IPS DF 19.7 (cell line): Measurements from ENCODE around the gene ACSS1.

Experiments used
- DNase-seq: peaks from one replicate; pipeline ENCODE4 v3.0.0-alpha.2; 2013; ENCODE audit warnings: low read depth, low spot score

Gene ACSS1

DNA sequence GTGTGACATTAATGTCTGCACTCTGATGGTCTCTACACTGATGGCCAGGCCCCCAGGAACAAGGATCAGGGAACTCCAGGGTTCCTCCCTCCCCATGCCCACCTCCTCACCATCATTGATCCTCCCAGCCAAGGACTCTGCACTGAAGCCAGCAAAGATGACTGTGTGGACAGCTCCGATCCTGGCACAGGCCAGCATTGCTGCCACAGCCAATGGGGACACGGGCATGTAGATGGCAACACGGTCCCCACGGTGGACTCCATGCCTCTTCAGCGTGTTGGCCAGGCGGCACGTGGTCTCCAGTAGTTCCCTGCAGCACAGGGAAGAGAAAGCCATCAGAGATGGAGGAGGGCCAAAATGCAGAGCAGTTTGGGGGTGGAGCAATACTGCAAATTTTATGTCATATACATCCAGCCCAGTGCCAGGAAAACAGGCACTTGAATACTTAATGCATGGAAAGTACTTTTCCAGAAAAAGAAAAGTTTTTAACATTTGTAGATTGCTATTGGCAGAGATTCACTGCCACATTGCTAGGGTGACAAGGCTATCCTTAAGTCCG lies 27.2 kb downstream of the ACSS1 start:
- no peak for DNase-seq

DNA sequence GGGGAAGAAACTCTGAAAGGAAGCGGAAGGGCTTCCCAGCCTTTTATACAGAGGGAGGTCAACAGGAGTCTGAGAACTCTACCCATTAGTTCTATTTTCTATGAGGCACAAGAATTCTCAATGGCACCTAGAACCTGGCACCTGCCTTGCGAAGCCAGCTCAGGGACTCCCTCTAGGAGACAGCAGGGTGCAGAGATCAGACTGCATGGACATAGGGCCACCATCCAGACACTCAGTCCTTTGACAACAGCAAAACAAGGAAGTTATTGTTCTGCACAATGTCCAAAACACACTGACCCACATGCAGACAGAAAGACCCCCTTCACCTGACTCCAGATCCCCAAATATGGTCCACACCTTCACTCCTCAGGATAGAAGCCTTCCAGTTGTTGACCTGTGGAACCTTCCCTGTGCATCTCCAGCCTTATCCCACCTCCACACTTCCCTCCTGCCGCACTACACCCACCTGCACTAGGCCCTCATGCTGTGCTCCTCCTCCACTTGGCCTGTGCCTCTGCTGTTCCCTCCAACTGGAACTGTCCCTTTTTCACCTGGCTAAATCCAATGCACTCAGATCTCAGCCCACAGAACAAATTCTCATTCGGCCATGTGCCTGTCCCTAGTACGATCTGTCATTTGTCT lies 27.8 kb downstream of the ACSS1 start:
- no peak for DNase-seq

DNA sequence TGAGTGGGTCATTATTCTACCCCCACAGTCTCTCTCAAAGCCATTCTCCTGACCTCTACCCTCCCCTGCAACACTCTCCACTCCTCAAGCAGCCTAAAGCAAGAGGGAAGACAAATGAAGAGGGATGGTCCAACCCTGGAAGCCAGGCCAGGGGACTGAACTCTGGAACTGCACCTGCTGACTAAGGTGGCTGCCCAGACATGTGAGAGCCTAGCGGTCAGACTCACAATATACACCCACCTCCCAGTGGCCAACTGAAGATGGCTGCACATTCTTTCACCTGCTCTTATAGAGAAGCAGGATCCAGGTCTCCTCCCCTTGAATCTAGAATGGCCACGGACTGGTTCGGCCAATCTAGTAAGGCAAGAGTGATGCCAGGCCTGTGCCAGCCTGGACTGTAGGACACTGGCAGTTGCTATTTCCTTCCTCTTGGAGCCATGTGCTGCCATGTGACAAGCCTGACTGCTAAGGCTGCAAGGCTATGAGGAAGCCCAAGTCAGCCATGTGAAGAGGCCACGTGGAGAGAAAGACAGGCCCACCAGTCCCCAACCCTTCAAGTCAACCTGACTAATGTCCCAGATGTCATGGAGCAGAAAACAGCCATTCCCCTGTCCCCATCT lies 31.8 kb downstream of the ACSS1 start:
- no peak for DNase-seq

DNA sequence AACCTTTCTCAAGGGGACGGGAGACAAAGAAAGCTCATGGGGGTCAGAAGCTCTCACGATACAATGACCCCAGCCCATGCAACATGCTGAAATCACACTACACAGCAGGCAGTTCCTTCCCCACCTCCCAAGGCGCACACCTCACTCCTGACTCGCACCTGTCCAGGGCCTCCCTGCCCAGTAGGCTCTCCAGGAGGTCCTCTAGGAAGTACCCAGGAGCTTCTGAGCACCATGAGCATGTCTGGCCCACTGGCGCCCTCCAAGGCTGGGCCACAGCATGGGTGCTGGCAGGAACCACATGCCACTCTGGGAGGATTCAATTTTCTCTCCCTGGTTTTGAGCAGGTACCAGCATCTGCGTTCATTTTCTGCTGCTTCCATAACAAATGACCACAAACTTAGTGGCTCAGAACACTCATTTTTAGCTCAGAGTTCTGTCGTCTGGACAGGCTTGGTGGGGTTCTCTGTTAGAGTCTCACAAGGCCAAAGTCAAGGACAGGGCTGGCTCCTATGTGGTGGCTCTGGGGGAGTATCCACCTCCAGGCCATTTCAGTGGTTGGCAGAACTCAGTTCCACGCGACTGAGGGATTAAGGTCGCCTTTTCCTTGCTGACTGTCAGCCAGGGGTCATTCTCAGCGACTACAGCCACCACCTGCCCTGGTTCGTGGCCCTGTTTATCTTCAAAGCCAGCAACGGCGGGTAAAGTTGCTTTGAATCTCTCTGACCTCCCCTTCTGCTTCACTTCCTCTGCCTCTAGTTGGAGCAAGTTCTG lies 32.7 kb downstream of the ACSS1 start:
- no peak for DNase-seq

DNA sequence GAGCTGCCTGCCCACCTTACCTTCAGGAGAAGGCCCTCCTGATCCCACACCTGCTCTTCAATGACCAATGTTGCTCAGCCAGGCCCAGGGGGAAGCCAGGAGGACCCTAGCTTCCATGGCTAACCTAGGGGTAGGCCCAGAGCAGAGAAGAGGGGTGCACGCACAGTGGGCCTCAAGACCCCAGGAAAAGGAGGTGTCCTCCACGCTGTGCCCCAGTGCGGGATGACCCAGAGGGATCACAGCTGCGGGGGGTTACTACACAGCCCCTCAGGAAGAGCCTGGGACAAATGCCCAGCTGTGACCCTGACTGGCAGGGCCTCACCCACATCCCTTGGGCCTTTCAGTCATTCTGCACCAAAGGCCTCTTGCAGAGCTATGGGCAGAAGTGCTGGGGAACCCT lies 33.8 kb downstream of the ACSS1 start:
- no peak for DNase-seq

DNA sequence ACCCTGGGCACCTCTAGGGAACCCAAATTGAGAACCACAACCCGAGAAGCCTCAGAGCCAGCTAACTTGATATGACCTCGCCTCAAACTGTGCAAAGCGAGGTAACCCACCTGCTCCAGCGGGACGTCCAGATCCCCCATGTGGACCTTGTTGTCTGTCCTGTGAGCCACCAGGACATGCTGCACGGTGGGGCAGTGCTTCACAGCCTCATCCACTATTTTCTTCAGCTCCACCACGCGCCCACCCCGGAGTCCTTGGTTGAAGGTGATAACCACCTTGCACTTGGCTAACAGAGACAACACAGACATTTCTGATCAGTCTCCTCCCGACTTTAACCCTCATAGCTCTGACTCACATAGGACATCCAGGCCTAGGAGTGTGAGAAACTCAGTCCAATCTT lies 34.6 kb downstream of the ACSS1 start:
- DNase-seq = no peak

DNA sequence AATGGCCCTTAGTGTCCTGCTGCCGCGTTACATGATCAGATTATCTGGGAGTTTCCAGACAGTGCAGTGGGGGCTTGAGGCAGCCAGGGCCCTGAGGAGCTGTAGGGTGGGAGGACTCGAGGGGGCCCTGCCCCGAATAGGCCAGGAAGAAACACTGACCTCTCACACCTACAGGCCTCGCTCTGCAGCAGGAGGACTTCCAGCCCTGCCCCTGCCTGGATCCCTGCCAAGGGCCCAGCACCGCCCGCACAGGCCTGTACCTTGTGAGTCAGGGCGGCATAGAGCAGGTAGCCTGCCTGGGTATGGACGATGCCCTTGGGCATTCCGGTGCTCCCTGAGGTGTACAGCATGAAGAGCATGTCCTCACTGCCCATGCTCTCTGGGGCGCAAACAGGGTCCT lies 35.3 kb downstream of the ACSS1 start:
- DNase-seq = no peak

DNA sequence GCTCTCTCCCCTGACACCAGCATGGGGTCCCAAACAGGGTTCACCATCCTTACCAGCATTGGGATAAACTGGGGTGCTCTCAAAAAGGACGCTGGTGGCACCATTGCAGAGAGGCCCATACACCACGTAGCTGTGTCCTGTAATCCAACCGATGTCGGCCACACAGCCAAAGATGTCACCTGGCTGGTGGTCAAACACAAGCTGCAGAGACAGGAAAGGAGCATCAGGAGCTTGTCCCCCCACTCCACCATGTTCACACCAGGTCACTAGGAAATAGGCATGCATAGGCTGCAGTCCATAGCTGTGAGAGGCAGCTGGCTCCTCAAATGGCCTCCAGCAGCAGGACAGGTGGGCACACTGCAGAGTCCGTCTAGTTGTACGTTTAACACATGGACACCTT lies 36.6 kb downstream of the ACSS1 start:
- DNase-seq = no peak

DNA sequence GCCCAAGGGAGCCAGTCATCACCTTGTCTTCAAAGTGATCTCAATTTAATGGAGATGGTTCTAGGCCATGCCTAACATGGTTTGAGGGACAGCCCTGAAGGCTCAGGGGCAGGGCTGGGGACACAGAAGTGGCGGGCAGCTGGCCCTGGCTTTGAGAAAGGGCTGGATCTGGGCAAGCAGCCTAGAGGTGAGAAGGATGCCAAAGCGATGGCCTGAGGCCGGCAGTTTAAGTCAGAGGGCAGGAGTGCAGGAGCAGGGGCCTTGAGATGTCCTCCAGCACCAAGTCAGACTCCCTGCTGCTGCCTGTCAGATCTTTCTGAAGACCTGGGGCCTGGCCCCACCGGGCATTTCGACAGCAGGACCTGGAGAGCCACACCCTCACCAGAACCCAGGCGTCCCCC lies 37.0 kb downstream of the ACSS1 start:
- DNase-seq = no peak

DNA sequence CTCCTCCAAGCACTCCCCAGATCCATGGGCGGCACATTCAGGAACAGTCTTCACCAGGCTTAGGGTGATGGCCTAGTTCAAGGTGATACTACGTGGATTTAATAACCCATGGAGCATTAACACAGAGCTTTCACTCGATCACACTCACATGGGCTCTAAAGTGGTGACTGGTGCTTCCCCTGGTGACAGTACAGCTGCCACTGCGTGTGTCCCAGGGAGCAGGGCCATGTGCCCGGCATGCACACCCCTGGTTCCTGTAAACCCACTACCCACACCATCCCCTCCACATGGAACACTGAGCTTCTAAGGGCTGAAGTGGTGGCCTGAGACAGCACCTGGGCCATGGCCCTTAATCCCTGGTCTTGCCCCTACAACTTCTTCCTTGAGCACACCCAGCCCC lies 37.6 kb downstream of the ACSS1 start:
- DNase-seq = no peak

DNA sequence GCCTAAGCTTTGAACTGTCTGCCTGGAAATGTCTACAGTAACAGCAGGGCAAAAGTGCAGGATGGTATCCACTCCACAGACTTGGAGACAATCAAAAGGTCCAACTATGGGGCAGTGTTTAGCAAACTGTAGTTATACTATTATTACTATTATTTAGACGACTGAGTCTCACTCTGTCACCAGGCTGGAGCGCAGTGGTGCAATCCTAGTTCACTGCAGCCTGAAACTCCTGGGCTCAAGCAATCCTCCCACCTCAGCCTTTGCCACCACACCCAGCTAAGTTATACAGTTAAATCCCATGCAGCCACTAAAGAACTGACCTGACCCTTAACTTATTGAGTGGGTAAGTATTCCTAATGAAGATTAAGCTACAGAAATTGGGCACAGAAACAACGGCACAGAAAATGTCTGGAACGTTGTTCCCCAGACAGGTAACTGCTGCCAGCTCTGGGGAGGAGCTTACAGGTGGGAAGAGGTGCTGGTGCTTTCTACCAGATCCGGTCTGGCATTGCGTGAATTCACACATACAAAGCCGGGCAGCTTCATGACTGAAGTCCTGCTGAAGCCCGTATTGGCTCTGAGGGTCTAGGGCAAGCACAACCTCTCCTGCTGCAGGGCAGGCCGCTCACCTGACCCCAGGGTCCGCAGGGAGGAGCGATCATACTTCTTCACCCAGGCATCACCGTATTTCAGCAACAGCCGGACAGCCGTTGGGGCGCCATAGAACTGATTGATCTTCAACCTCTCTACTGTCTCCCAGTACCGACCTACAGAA lies 38.4 kb downstream of the ACSS1 start:
- no peak for DNase-seq

DNA sequence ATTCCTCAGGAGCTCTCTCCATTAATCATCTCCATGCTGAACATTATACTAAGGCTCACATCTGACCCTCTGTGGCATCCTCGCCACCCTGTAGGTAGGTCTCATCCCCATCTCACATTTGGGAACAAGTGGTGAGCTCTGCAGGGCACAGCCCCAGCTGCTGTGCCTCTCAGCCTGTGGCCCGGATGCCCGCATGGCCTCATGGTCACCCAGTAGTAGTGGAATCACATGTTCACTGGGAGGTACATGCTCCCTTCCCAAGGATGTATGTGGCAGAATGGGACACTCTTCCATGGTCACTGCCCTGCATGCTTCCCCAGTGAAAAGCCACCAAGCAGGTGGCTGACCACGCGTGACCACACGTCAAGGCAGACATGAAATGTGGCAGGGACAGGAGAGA lies 39.1 kb downstream of the ACSS1 start:
- DNase-seq = no peak

DNA sequence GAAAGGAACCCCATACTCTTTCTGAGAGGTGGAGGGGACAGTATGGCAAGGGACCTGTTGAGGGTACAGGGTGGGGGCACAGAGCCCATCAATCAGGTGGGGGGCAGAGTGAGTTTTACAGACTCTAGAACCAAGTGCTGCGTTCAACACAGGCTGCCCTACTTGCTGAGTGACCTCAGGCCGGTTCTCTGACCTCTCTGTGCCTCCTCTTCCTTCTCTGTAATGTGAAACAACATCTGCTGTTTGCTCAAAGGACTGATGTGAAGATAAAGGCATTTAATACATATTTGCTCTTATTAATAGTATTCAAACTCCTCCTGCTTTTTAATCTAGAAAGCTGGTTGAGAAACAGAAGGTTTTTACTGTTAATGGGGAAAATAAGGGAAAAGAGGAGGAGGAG lies 39.5 kb downstream of the ACSS1 start:
- DNase-seq = no peak

DNA sequence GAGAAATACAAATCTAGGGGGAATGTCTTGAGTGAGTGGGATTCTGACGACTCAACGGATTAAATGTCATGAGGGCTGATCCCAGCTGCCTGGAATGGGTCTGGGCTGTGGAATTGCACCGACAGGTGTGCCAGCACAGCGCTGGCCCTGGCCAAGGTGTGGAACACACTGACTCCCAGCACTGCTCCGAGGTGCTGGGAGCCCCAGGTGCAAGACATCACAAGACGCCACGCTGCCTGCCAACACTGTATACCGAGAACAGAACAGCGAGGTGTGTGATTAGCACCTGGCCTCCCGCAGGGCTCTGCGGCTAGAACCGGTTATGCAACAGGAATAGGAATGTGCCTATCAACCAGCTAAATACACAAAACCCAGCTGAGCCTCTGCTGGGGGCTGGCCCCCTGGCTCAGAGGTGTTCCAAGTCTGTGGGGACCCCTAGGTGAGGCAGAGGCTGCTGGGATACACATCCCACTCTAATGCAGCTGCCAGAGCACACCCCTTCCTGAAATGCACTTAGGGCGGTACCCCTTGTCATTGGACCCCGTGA lies 40.6 kb downstream of the ACSS1 start:
- no peak for DNase-seq

DNA sequence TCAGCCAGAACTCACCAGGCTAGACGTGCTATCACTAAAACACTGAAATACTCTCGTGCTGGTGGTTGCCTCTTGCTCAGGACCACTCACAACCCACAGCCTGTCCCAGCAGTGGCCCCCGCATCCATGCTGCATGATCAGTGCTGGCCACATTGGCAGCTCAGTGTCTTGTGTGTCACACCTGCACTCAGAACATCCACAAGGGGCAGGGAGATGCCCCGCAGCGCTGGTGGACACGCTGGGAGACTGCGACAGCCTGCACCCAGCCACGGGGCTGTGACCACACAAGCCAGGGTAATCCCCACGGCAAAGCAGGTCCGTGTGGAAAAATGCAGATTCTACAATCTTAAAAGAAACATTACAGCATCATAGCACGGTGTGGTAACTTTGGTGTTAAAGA lies 41.5 kb downstream of the ACSS1 start:
- DNase-seq = no peak

DNA sequence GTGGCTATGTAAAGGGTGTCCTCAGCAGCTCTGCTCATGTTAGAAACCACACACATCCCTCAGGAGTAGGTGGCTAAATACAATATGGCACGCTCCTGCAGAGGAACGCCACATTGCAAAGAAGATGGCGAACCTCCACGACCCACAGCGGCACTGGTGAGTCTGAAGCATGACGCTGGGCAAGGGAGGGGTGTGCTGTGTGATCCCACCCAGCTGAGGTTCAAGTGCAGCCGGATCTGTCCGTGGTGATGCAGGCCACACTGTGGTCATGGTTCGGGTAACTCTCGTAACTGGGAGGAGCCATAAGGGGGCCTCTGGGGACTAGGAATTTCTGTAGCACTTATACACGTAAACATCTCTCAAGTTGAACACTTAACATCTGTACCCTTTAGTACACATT lies 42.0 kb downstream of the ACSS1 start:
- no peak for DNase-seq

DNA sequence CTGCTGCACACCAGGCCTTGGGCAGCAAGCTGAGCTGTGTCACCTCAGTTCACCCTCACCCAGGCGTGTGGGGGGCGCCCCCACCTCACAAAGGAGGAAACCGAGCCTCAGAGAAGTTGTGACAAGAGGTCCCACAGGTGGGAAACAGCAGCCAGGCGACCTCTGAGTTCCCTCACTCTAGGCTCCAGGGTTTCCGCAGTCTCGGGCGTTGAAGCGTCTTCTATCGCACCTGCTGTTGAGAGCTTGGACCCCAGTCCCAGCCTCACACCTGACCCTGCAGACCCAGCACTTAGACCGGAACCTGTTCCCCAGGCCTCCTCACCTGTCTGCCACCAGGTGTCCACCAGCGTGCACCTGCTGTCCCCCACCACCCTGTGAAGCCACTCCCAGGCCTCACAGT lies 43.1 kb downstream of the ACSS1 start:
- DNase-seq = no peak

DNA sequence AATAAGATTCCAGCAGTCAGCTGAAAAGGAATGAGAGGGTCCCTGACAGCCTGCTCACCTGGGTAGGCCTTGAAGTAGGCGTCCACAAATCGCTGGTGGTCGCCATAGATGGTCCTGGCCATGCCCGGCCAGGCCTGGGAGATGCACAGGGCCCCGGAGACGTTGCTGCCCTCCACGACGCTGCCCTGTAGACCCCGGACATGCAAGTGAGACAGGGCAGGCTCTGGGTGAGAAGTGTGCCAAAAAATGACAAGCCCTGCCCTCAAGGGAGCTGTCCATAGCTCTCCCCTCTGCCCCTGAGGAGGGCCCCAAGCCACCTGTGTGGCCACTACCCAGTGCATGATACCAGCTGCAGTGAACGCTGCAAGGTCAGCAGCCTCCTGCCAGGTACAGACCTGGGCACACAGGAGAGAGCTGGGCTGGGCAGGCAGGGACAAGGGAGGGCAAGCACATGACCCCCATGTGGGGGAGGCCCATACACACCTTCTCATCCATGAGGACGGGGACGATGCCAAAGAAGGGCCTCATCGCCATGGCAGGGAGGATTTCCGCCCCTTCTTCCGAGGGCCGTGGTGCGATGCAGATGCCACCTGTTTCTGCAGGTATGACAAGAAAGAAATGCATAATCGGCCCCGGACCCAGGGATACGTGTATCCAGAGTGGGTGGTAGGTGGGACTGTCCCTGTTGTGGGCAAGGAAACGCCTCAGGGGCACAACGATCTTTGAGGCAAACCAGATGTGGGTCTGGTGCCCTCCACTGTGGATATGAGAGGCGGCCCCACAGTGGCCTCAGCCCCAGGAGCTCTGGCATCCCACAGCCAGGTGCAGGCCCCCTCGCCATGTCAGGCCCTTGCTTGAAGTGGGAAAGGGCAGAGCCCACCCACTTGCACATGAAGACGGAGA lies 44.2 kb downstream of the ACSS1 start:
- DNase-seq = no peak

DNA sequence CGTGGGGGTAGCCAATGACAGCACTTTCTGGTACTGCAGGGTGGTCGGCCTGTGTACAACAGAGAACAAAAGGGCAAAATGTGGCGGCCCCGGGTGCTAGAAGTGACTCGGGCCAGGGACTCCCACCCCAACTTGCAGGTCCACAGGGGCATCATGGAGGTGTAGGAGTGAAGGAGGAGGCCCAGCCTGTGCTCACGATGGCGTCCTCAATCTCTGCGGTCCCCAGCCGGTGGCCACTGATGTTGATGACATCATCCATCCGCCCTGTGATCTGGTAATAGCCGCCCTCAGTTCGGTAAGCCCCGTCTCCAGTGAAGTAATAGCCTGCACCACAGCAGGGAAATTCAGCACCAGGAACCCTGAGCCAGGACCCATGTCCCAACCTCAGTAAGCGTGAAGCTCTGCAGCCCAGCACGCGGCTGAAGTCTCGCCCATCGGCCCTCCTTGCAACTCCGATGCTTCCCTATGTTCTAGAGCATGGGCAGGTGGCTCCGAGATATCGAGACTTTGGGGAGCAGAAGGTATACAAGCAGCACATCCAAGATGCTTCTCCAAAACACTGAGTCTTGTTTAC lies 45.2 kb downstream of the ACSS1 start:
- no peak for DNase-seq

DNA sequence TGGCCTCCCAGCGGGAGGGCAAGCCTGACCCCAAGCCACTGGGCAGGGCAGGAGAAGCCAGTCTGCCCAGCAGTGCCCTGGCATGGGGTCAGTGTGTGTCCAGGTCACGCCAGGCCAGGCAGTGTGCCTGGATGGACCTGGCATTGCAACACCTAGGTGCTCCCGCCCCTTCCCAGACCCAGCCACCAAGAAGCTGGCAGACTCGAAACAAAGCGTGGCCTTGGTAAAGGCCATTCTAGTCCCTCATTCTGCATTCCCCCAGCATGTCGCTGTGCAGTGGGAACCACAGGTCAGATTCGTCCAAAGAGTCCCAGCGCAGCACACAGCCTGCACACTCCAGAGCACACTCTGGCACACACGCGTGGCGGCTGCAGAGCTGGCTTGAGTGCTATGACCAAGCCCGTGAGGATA lies 46.1 kb downstream of the ACSS1 start:
- DNase-seq = no peak
